GM21367 (cell line): Measurements from ENCODE around the gene SYCE3.
"Not testable (repeated sequence)": the region's sequence is repeated elsewhere in the genome, so short reads cannot be mapped to it uniquely, and the experiment has no call there.

Experiments
- ATAC-seq: cut with Tn5 transposase; IDR thresholded peaks from one replicate; pipeline ENCODE4 v1.9.1; 2021; ENCODE audit not compliant: unreplicated experiment

Gene SYCE3

GRCh38 chr22:50551160-50551752 lies 11.5 kb downstream of the SYCE3 start:
- no peak for ATAC-seq

GRCh38 chr22:50550395-50550794 lies 12.3 kb downstream of the SYCE3 start:
- ATAC-seq, result no peak

GRCh38 chr22:50548921-50549790 lies 13.6 kb downstream of the SYCE3 start:
- ATAC-seq, result no peak

GRCh38 chr22:50548040-50548920 lies 14.4 kb downstream of the SYCE3 start:
- ATAC-seq, result no peak

- no peak for ATAC-seq
These were observed 15.3 kb downstream of the SYCE3 start for GRCh38 chr22:50547263-50547985.

GRCh38 chr22:50546326-50547262 lies 16.1 kb downstream of the SYCE3 start:
- no peak for ATAC-seq

GRCh38 chr22:50545522-50546325 lies 17.0 kb downstream of the SYCE3 start, which contains the start of gene KLHDC7B:
TSS of gene KLHDC7B (plus strand) at chr22:50545899. CDS start at chr22:50546244, 345 bp downstream.
- ATAC-seq, result no peak

GRCh38 chr22:50544746-50545253 lies 17.9 kb downstream of the SYCE3 start:
- no peak for ATAC-seq

- ATAC-seq, result no peak
These were observed 18.5 kb downstream of the SYCE3 start for GRCh38 chr22:50544078-50544745.

GRCh38 chr22:50542416-50542927 lies 20.2 kb downstream of the SYCE3 start:
- no peak for ATAC-seq

GRCh38 chr22:50541667-50542026 lies 21.1 kb downstream of the SYCE3 start:
- not testable (repeated sequence) for ATAC-seq

- ATAC-seq, result no peak
These were observed 22.3 kb downstream of the SYCE3 start for GRCh38 chr22:50540381-50540780.

GRCh38 chr22:50537765-50538164 lies 25.0 kb downstream of the SYCE3 start:
- ATAC-seq, result no peak

GRCh38 chr22:50536226-50536625 lies 26.5 kb downstream of the SYCE3 start:
- ATAC-seq, result no peak

- ATAC-seq, result no peak
These were observed 27.6 kb downstream of the SYCE3 start for GRCh38 chr22:50535113-50535512.

- ATAC-seq, result not testable (repeated sequence)
These were observed 28.6 kb downstream of the SYCE3 start for GRCh38 chr22:50533856-50534711.
